ENCODE results near the gene METAP1D. TPM values are rescaled to one million over a fixed set of nuclear protein-coding genes. Genes with fewer than 3 reads are reported as not detected.

Gene METAP1D
- polyA plus RNA-seq, 1 experiment: 8.3 TPM

DNA sequence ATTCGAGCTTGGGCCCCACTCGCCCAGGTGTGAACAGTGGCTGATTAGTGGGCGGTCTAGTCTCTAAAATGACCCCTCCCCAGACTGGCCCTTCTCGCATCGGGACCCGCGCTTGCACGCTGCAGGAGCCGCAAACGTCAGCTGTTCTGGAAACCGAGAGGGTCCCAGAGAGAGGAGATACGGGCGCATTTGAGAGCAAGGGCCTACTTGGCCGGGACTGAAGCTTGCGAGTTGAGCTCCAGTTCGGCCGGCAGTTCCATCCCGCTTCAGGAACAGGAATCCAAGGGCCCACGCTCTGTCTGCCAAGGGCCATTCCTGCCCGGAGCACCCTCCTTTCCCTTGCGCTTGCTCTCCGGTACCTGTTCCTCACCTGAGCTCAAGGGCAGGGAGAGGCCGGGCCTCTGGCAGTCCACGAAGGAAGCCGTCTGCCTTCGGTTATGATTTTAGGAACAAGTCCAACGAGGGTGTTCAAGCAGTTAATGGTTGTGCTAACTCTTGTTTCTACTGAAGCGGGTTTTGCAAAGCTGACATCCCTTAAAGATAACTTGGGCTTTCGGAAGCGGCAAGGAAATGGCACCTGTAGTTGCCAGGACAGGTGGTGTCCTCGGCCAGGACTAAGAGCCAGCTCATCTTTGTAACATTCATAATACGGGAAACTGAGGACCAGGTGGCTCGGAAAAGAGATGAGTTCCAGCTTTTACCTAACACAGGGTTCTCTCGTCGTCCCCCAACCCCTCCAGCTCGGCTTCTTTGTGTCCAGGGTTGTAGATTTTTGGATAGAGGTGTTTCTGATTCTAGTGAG lies 81.7 kb downstream of the METAP1D start:
- no peak overlapping the region for H3K4me3 ChIP-seq (ENCODE audit: low read depth, low read length)
- no peak overlapping the region for H3K27ac ChIP-seq (ENCODE audit: low read depth, low read length)
- ChIA-PET CTCF (interaction anchor here (1.0 kb wide), 1 partner anchor 14 kb away, joined by 3 read pairs; no protein-coding TSS in a partner anchor), POLR2A (no interaction called here)
- DNase-seq (ENCODE audit: low read depth, low spot score): no peak
- peaks cover 63% of the 10 kb centered on the region for H3K27me3 ChIP-seq (ENCODE audit: control insufficient read depth, insufficient read depth, low read length)
- peaks cover 19% of the 10 kb centered on the region for H3K9me3 ChIP-seq (ENCODE audit: control insufficient read depth, insufficient read depth, low read length)
- TF ChIP-seq, protein P1, sequence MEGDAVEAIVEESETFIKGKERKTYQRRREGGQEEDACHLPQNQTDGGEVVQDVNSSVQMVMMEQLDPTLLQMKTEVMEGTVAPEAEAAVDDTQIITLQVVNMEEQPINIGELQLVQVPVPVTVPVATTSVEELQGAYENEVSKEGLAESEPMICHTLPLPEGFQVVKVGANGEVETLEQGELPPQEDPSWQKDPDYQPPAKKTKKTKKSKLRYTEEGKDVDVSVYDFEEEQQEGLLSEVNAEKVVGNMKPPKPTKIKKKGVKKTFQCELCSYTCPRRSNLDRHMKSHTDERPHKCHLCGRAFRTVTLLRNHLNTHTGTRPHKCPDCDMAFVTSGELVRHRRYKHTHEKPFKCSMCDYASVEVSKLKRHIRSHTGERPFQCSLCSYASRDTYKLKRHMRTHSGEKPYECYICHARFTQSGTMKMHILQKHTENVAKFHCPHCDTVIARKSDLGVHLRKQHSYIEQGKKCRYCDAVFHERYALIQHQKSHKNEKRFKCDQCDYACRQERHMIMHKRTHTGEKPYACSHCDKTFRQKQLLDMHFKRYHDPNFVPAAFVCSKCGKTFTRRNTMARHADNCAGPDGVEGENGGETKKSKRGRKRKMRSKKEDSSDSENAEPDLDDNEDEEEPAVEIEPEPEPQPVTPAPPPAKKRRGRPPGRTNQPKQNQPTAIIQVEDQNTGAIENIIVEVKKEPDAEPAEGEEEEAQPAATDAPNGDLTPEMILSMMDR (IDR thresholded peaks at IDR 0.05; ENCODE audit: low read depth, low read length): no peak

DNA sequence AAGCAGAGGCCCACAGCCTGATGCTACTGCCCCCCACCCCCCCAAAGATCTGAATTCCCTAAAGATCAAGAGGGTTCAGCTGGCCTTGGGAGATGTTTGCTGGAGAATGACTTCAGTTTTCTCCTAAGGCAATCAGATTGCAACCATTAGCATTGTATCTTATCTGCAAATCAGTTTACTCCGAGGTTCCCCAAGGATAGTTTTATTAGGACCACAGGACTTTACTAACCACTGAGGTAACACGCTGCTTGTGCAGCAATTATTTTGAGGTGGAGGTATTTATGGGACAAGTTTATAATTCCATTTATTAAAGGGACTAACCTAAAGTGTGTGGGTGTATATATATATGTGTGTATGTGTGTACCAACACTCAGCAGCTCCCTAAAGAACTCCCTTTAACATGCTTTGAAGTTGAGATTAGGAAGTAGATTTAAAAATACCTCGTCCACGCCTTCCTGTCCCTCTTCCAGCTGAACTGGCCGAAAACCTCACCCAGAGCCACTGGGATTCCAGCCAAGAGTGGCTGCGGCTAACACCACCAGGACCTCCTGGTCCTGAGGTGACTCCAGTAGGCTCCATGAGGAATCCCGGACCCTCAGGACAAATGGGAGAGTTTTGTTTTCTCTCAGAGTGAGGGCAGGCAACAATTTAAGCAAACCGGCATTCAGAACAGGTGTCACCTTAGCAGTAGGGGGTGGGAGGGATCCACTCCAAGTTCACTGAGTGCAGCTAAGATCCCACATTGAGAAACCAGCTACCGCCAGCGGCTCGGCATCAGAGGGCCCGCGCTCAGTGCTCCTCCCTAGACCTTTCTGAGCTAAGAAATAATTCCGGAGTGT lies 82.6 kb downstream of the METAP1D start:
- H3K4me3 ChIP-seq (ENCODE audit: low read depth, low read length): no peak overlapping the region
- H3K27me3 ChIP-seq (ENCODE audit: control insufficient read depth, insufficient read depth, low read length): peaks cover 72% of the 10 kb centered on the region
- TF ChIP-seq, protein P1 (IDR thresholded peaks at IDR 0.05; ENCODE audit: low read depth, low read length): no peak
- H3K27ac ChIP-seq (ENCODE audit: low read depth, low read length): no peak overlapping the region
- ChIA-PET CTCF (no interaction called here), POLR2A (no interaction called here)
- H3K9me3 ChIP-seq (ENCODE audit: control insufficient read depth, insufficient read depth, low read length): peaks cover 21% of the 10 kb centered on the region
- no peak for DNase-seq (ENCODE audit: low read depth, low spot score)

DNA sequence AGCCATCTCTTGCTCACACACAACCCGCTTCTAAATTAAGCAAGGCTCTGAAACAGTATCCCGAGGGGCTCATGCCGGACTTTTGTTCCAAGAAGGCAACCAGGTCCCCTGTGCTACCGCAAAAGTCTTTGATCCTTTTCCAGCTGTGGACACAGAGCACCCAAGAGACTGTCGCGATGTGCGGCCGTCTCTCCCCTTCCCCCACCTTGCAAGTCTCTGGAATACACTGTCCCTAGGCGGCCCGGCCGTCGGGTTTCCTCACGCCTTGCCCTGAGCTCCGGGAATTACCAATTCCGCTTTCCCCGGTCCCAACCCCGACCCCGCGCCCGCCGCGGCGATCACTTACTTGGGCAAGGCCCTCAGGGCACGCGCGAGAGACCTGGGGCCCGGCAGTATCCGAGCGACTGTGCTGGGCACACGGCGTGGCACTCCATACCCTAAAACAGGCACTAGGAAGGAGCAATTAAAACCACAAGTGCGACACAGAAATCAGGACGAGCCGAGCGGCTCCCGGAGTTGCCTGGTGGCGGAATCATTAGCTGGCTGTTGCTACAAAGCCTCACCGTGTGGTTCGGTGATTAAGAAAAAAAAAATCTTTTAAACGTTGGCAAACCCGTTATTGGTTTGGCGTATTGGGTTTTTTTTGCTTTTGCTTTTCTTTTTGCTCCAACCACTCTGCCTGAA lies 83.3 kb downstream of the METAP1D start:
- no peak overlapping the region for H3K27ac ChIP-seq (ENCODE audit: low read depth, low read length)
- no peak overlapping the region for H3K4me3 ChIP-seq (ENCODE audit: low read depth, low read length)
- DNase-seq (ENCODE audit: low read depth, low spot score): no peak
- H3K27me3 ChIP-seq (ENCODE audit: control insufficient read depth, insufficient read depth, low read length): peaks cover 79% of the 10 kb centered on the region
- ChIA-PET POLR2A (interaction anchor here (4.0 kb wide), 1 partner anchor 14 kb away, joined by 24 read pairs; no protein-coding TSS in a partner anchor), CTCF (no interaction called here)
- peaks cover 27% of the 10 kb centered on the region for H3K9me3 ChIP-seq (ENCODE audit: control insufficient read depth, insufficient read depth, low read length)
- TF ChIP-seq, protein P1 (IDR thresholded peaks at IDR 0.05; ENCODE audit: low read depth, low read length): no peak

DNA sequence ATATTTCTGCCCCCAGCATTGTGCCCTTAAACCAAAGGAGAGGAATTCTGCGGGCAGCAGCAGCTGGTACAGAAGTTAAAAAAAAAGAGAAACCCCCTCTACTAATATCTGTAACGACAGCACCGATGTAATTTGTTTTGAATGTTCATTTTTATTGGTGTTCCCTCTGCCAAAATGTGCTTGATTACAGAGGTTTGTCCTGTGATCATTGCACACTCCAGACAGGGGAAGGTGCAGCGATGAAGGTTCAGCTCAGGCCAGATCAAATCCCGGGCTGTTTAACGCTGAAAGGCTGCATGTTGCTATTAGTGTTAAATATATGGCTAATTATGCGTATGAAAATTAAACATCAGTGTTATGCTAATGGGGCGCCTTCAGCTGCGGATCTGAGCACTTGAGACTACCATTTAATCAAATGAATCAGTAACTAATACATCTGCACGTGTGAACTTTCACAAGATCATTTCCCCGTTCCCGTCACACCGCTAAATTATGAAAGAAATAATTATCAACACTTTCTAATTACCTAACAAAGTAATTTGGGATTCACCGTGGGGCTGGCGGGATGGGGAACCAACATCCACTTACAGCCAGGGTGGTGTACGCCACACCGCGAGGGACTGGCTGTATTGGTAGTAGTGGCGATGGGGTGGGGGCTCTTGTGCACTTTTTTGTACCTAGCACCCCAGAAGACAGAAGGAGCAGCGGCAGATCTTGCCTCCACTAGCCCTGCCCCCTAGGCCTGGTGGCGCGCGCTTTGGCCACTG lies 84.1 kb downstream of the METAP1D start:
- CTCF ChIA-PET: no interaction called here
- DNase-seq (ENCODE audit: low read depth, low spot score): no peak
- peaks cover 33% of the 10 kb centered on the region for H3K9me3 ChIP-seq (ENCODE audit: control insufficient read depth, insufficient read depth, low read length)
- H3K27ac ChIP-seq (ENCODE audit: low read depth, low read length): peak overlapping the region; percentile 61
- TF ChIP-seq, protein P1 (IDR thresholded peaks at IDR 0.05; ENCODE audit: low read depth, low read length): no peak
- peak overlapping the region; percentile 63 for H3K4me3 ChIP-seq (ENCODE audit: low read depth, low read length)
- peaks cover 83% of the 10 kb centered on the region for H3K27me3 ChIP-seq (ENCODE audit: control insufficient read depth, insufficient read depth, low read length)
- POLR2A ChIA-PET: interaction anchor here (4.0 kb wide), 1 partner anchor 13 kb away, joined by 24 read pairs; no protein-coding TSS in a partner anchor
